Measurements from ENCODE around the gene PCNT. TPM values are rescaled to one million over a fixed set of nuclear protein-coding genes. Genes with fewer than 3 reads are reported as not detected.
A peak's percentile ranks its signal among the peaks of the same experiment; 100 is the strongest.
"Not testable (repeated sequence)": the region's sequence is repeated elsewhere in the genome, so short reads cannot be mapped to it uniquely, and the experiment has no call there.

Gene PCNT
- total RNA-seq, 2 donors from 2014 or later, result 17.6 to 28.8 TPM

GRCh38 chr21:46454142-46454541 is 130.2 kb downstream of the PCNT start:
- no peak for ATAC-seq
- intact Hi-C loops (cut with DNase I, micrococcal nuclease), result no loop called here
- no peak for DNase-seq

- intact Hi-C loops (cut with DNase I, micrococcal nuclease), result no loop called here
- no peak for DNase-seq
- no peak for ATAC-seq
These were observed 130.9 kb downstream of the PCNT start for GRCh38 chr21:46454634-46455390.

GRCh38 chr21:46455575-46456385 is 131.8 kb downstream of the PCNT start:
- ATAC-seq, result no peak
- intact Hi-C loops (cut with DNase I, micrococcal nuclease), result no loop called here
- no peak for DNase-seq

- no peak for DNase-seq
- ATAC-seq, result no peak
- intact Hi-C loops (cut with DNase I, micrococcal nuclease), result no loop called here
These were observed 132.8 kb downstream of the PCNT start for GRCh38 chr21:46456750-46457149.

- peak; percentile 50 to 62 for DNase-seq
- ATAC-seq, result peak; percentile 32
- intact Hi-C loops (cut with DNase I, micrococcal nuclease), result no loop called here
These were observed 133.9 kb downstream of the PCNT start for GRCh38 chr21:46457801-46458314.

GRCh38 chr21:46458315-46459023 is 134.5 kb downstream of the PCNT start, which contains the start of gene DIP2A:
TSS of gene DIP2A (plus strand) at chr21:46458891. CDS start at chr21:46459132, 241 bp downstream.
- DNase-seq (peak; percentile 93 to 96), ATAC-seq (peak; percentile 90)
- intact Hi-C loops (cut with DNase I, micrococcal nuclease), result no loop called here

GRCh38 chr21:46459024-46459355 is 135.0 kb downstream of the PCNT start:
- ATAC-seq (no peak), DNase-seq (no peak)
- intact Hi-C loops (cut with DNase I, micrococcal nuclease), result no loop called here

- ATAC-seq (peak; percentile 28), DNase-seq (peak; percentile 61 to 66)
- intact Hi-C loops (cut with DNase I, micrococcal nuclease), result no loop called here
These were observed 135.6 kb downstream of the PCNT start for GRCh38 chr21:46459356-46460112.

- intact Hi-C loops (cut with DNase I, micrococcal nuclease), result no loop called here
These were observed 138.0 kb downstream of the PCNT start for GRCh38 chr21:46461909-46462308.

GRCh38 chr21:46465153-46465552 is 141.2 kb downstream of the PCNT start:
- DNase-seq; ATAC-seq; intact Hi-C loops (cut with DNase I, micrococcal nuclease): not testable (repeated sequence)

More at GRCh38 chr21:46461909-46462308, 138.0 kb downstream of the PCNT start:
- no peak for ATAC-seq
- DNase-seq, result no peak

- no peak for ATAC-seq
These were observed 141.7 kb downstream of the PCNT start for GRCh38 chr21:46465651-46466050.

GRCh38 chr21:46468108-46468774 is 144.3 kb downstream of the PCNT start:
- intact Hi-C loops (cut with DNase I, micrococcal nuclease), result no loop called here
- peak; percentile 51 for ATAC-seq
- DNase-seq, result no peak

More at GRCh38 chr21:46465651-46466050, 141.7 kb downstream of the PCNT start:
- no peak for DNase-seq
- intact Hi-C loops (cut with DNase I, micrococcal nuclease), result no loop called here

GRCh38 chr21:46469275-46469674 is 145.3 kb downstream of the PCNT start:
- intact Hi-C loops (cut with DNase I, micrococcal nuclease), result no loop called here
- DNase-seq, result no peak

GRCh38 chr21:46471514-46471913 is 147.6 kb downstream of the PCNT start:
- intact Hi-C loops (cut with DNase I, micrococcal nuclease), result no loop called here
- DNase-seq, result no peak
- ATAC-seq, result no peak

More at GRCh38 chr21:46469275-46469674, 145.3 kb downstream of the PCNT start:
- ATAC-seq, result no peak

- no peak for DNase-seq
- intact Hi-C loops (cut with DNase I, micrococcal nuclease), result no loop called here
- peak; percentile 8 for ATAC-seq
These were observed 148.3 kb downstream of the PCNT start for GRCh38 chr21:46472246-46472645.

- ATAC-seq (no peak), DNase-seq (no peak)
- intact Hi-C loops (cut with DNase I, micrococcal nuclease), result no loop called here
These were observed 150.4 kb downstream of the PCNT start for GRCh38 chr21:46474382-46474781.

GRCh38 chr21:46475296-46475695 is 151.3 kb downstream of the PCNT start:
- no peak for ATAC-seq
- DNase-seq, result no peak
- intact Hi-C loops (cut with DNase I, micrococcal nuclease), result no loop called here

- intact Hi-C loops (cut with DNase I, micrococcal nuclease), result no loop called here
- ATAC-seq (no peak), DNase-seq (no peak)
These were observed 153.8 kb downstream of the PCNT start for GRCh38 chr21:46477765-46478164.

Measured in left colon (tissue), 2 donors.